HG03060 (cell line): ENCODE results near the gene LDHB.
A peak's percentile ranks its signal among the peaks of the same experiment; 100 is the strongest.
"Not testable (repeated sequence)": the region's sequence is repeated elsewhere in the genome, so short reads cannot be mapped to it uniquely, and the experiment has no call there.

Experiments used
- ATAC-seq: cut with Tn5 transposase; IDR thresholded peaks from one replicate; pipeline ENCODE4 v1.9.1; 2021; ENCODE audit warnings: low read depth, moderate number of reproducible peaks; ENCODE audit not compliant: unreplicated experiment

Gene LDHB

GRCh38 chr12:21657326-21658077 is at the start of gene LDHB:
LDHB (minus strand) TSS chr12:21657842; CDS start chr12:21654671, 3,171 bp downstream.
- ATAC-seq: peak; percentile 92

DNA sequence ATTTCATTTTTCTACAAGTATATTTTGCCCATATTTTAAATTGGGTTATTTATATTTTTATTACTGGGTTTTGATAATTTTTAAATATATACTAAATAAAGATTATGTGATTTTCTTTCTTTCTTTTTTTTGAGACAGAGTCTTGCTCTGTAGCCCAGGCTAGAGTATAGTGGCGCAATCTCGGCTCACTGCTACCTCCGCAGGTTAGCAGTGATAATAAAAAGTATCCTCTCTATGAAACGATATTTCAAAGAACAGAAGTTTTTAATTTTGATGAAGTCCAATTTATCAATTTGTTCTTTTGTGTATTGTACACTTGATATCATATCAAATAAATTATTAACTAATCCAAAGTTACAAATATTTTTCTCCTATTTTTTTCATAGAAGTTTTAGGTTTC is 47.2 kb upstream of the LDHB start:
- no peak for ATAC-seq

GRCh38 chr12:21699851-21700250 is 42.2 kb upstream of the LDHB start:
- ATAC-seq: no peak

GRCh38 chr12:21697904-21698630 is 40.4 kb upstream of the LDHB start:
- no peak for ATAC-seq

- no peak for ATAC-seq
Measured at GRCh38 chr12:21696625-21697024, 39.0 kb upstream of the LDHB start.

GRCh38 chr12:21695986-21696385 is 38.3 kb upstream of the LDHB start:
- ATAC-seq: no peak

- ATAC-seq: no peak
Measured at GRCh38 chr12:21694660-21695059, 37.0 kb upstream of the LDHB start.

- ATAC-seq: no peak
Measured at GRCh38 chr12:21691515-21691914, 33.9 kb upstream of the LDHB start.

DNA sequence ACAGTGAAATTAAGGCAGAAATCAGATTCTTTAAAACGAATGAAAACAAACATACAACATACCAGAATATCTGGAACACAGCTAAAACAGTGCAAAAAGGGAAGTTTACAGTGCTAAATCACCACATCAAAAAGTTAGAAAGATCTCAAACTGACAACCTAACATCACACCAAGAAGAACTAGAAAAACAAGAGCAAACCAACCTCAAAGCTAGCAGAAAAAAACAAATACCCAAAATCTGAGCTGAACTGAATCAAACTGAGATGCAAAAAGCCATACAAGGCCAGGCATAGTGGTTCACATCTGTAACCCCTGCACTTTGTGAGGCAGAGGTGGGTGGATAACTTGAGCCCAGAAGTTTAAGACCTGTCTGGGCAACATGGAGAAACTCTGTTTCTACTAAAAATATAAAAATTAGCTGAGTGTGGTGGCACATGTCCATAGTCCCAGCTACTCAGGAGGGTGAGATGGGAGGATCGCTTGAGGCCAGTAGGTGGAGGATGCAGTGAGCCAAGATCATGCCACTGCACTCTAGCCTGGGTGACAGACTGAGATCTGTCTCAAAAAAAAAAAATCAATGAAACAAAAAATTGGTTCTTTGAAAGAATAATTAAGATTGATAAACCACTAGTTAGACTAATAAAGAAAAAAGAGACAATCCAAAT is 33.2 kb upstream of the LDHB start:
- no peak for ATAC-seq

DNA sequence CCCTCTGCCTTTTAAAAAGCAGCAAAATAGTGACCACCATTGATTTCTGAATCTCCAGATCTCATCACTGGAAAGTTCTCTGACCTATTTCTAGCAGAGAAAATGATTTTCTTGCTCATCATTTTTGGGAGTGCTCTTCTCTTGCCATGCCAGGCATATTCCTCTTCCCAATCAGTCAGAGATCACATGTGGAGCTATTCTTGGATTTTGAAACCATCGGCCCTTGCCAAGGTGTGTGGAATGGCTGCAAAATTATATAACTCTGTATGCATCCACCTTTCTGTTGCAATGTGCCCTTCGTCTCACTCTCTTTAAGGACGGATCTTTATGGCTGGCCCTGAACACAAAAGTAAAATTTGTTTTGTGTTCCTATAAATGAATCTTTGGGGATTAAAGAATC is 25.5 kb upstream of the LDHB start:
- no peak for ATAC-seq

DNA sequence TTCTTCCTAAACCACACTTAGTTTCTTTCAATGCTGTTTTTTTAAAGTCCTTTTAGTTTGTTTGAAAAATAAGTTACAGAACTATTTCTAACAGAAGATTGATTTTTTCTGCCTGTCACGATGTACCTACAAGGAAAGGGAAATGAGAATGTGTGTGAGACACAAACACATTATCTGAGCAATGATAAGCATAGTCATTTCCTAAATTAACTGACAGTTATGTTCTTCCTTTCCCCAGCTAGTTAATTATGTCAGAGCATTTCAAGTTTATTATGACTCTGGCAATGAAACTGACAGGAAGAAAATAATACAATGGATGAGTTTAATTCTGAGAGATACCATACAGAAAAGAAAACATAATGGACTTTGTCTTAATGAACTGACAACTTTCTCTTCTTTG is 21.3 kb upstream of the LDHB start:
- ATAC-seq: no peak

DNA sequence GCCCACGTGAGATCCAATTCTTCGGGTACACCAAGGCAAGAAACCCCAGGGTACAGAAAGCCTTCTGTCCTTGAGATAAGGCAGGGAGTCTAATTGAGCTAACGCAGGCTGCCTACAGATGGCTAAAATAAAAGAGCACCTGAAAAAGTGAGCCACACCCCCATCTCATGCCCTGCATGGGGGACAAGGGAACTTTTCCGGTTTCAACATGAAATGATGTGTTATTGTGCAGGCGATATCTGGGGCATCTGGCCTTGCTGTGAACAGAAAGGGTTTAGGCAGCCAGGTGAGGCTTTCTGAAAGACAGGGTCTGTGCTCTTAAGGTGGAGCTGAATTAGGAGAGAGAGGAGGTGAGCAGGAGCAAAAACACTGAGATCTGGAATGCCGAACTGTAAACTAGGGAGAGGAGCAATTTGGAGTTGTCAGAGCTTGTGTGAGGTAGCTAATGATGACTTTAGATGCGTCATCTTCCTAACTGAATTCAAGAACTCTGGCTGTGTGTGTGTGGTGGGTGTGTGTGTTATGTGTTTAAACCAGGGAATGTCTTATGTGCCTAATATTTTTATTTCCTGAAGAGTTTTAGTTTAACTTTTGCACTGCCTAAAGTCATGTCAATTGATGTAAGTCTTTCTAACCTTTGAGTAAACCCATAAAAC is 20.1 kb upstream of the LDHB start:
- ATAC-seq: no peak

- ATAC-seq: no peak
Measured at GRCh38 chr12:21677204-21677603, 19.6 kb upstream of the LDHB start.

- ATAC-seq: no peak
Measured at GRCh38 chr12:21676776-21677175, 19.1 kb upstream of the LDHB start.

GRCh38 chr12:21675641-21676040 is 18.0 kb upstream of the LDHB start:
- no peak for ATAC-seq

DNA sequence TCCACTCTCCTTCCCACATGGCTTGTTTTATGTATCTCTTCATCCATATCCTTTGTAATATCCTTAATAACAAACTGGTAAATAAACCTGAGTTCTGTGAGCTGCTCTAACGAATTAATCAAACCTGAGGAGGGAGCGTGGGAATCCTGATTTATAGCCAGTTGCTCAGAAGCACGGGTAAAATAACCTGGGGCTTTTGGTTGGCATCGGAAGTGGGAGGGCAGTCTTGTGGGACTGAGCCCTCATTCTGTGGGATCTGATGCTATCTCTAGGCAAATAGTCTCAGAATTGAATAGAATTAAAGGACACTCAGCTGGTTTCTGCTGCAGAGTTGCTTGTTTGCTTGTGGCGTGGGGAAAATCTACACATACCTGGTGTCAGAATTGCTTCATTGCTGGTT is 17.5 kb upstream of the LDHB start:
- ATAC-seq: no peak

GRCh38 chr12:21673830-21674552 is 16.3 kb upstream of the LDHB start:
- ATAC-seq: not testable (repeated sequence)

DNA sequence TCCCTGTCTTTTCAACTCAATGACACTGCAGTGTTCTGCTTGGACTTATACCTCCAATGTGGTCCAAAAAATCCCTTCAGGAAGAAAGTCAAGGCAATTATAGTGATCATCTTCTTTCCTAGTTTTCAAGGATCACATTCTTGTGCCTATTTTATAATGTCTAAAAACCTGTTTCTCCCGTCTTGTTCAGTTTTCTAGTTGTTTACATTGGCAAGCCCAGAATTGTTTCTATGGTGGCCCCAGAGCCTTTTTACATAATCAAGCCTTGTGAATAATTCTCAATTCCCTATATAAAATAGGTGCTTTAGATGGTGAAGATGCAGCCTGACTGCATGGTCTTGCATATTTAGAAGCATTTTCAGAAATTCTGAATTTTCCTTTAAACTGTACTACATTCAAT is 14.5 kb upstream of the LDHB start:
- ATAC-seq: no peak

DNA sequence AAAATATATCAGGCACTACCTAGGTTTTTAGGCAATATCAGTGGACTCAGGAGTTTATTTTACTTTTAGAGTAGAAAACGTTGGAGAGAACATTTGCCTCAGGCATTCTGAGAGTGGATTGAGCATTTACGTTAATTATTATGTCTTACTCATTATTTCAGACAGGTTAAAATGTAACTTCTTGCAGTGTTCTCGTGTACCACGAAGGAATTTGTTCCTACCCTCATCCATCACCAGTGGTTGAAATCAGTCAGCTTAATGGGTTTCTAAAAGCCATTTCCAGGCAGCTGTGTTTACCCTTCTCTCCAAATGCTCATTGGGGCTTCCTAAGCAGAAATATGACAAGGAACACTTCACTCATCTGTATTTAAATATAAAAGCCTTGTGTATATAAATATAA is 9.1 kb upstream of the LDHB start:
- ATAC-seq: no peak

DNA sequence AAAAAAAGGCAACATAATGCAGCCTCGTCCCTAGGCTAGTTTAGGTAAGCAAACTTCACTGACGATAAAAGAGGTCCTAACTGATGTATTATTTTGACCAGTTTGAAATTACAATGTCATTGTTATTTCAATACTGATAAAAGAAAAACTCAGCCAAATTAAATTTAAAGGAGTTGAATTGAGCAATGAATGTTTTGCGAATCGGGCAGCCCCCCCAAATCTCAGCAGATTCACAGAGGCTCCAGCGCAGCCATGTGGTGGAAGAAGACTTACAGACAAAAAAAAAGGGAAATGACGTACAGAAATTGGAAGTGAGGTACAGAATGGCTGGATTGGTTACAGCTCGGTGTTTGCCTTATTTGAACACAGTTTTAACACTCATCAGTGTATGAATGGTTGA is 8.2 kb upstream of the LDHB start:
- no peak for ATAC-seq
